Fibroblast of peridontal ligament (primary cell): ENCODE data around the gene TMEM132A.
"Not testable (repeated sequence)": the region's sequence is repeated elsewhere in the genome, so short reads cannot be mapped to it uniquely, and the experiment has no call there.

ENCODE experiments used
- DNase-seq: peaks from one replicate; pipeline ENCODE4 v3.0.0-alpha.2; 2010; ENCODE audit errors: extremely low read depth

TMEM132A gene

DNA sequence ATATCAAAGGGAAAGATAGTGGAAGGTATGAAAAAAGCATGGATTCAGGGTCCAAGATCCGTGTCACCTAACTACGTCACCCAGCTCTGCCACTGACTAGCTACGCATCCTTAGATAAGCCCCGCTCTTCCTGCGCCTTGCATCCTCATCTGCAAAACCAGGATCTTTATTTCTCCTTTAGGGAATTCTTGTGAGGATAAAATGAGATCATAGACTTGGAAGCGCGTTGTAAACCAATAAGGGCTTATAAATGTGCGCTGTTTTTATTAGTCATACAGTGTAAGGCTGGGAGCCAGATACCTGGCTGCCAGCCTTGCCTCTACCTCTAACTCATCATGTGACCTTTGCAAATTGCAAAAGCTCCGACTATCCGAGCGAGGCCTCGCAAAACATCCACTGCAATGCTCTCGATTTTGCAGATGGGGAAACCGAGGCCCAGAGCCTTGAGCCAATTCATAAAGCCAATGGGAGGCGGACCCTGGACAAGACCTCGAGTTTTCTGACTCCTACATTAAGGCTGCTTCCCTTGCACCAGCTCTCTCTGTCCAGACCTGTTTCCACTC, 18.6 kb upstream of the TMEM132A start:
- peak; percentile 50 for DNase-seq

DNA sequence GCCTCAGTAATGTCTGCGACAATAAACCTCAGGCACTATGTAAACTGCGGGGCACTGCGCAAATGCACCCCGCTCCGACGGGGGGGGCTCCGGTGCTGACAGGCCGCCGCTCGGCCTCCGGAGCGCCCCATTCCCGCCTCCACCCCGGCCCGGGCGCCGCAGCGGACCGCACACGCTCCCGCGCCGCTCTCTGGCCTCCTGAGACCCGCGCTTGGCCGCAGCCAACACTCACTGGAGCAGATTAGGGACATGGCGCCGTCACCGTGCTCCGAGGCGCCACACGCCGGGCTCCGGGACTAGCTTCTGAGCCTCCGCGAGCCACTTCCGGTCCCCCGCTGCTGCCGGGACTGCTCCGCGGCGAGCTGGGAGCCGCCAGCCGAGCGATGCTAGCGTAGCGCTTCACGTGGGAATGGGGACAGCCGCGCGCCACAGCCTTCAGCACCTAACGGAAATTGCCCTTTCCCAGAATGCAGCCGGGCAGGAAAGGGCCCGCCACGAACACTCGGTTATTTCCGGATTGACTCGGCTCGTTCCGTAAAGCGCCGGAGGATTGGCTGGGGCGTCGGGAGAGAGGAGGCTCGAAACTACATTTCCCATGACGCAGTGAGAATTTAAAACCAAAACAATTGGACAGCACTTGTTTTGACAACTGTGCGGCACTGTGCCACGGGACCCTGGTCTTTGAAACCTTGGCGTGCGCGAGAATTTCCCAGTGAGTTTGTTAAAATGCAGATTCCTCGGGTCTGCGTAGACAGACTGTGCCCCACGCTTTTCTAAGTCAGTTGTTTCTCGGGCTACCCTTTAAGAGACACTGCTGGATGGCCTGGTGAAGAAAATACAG, 17.9 kb upstream of the TMEM132A start, which contains the start of gene PRPF19:
Gene PRPF19 (minus strand): TSS at position 454 of the 841 bp plus-strand sequence. CDS start 203 bp downstream, at position 251.
- peak; percentile 94 for DNase-seq

DNA sequence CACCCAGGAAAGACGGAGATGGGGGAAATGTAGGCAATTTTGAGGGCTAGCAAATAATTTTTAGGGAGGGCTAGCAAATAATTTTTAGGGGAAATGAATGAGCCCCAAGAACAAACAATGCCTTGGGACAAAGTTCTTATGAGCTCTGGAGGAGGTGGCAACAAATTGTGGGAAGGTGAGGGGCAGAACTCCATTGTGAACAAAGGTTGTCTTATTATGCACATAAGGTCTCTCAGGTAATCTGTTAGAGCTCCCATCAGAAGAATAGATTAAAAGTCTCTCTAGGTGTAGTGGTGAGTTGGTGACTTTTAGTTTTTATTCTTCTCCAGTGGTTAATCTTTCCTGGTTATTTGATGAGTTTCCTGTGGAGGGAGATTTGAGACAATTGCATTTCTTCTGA, 15.5 kb upstream of the TMEM132A start:
- no peak for DNase-seq

DNA sequence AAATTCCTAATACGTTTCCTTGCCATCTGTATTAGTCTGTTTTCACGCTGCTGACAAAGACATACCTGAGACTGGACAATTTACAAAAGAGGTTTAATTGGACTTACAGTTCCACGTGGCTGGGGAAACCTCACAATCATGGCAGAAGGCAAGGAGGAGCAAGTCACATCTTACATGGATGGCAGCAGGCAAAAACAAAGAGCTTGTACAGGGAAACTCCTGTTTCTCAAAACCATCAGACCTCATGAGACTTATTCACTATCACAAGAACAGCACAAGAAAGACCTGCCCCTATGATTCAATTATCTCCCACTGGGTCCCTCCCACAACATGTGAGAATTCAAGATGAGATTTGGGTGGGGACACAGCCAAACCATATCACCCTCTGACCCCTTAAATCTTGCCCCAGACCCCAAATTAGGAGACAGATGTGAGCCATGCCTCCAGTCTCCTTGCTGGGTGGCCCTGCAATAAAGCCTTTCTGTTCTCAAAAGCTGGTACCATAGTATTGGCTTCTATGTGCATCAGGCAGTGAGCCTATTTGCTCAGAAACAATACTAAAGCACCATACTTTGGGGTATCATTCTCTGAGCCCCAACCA, 14.5 kb upstream of the TMEM132A start:
- DNase-seq, result not testable (repeated sequence)

DNA sequence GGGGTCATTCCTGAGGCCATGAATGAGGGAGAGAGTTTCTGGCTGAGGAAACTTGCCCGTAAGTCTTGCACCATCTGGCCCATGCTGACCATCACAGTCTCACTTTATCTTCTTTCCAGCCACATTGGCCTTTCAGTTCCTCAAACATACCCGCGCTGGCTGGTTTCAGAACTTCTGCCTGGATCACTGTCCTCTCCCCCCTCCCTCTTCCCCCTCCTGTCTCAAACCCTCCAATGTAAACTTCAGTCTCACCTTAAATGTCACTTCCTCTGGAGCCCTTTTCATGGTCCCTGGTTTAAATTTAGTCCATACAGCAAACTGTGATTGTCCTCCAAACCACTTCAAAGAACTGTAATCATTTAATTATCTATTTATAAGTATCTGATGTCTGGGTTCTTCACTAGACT, 14.0 kb upstream of the TMEM132A start:
- no peak for DNase-seq

DNA sequence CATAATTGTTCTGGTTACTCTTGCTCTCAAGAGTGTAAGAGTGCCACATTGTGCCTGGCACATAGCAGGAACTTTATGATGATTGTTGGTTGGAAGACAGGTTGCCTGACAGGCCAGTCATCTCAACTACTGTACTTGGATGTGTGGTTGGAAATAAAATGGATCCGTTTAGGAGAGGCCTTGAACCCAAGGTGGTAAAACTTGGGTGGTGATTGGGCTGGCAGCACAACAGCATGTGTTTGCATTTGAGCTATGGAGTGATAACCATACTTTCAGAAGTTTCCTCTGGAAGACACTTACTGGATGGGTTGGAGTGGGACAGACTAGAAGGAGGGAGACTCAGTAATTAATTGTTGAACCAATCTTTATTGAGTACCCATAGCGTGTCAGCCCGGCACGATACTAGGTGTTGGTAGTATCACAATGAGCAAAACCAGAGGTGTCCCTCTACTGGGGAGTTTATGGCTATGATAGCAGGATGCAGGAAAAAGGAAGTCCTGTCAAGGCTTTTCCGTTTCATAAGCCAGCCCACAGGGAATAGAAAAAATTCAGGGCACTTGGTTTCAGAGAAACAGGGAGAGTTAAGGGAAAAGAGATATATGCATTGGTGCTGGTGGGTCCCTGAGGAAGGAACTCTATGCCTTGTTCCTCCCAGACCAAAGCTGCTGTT, 13.4 kb upstream of the TMEM132A start:
- no peak for DNase-seq

DNA sequence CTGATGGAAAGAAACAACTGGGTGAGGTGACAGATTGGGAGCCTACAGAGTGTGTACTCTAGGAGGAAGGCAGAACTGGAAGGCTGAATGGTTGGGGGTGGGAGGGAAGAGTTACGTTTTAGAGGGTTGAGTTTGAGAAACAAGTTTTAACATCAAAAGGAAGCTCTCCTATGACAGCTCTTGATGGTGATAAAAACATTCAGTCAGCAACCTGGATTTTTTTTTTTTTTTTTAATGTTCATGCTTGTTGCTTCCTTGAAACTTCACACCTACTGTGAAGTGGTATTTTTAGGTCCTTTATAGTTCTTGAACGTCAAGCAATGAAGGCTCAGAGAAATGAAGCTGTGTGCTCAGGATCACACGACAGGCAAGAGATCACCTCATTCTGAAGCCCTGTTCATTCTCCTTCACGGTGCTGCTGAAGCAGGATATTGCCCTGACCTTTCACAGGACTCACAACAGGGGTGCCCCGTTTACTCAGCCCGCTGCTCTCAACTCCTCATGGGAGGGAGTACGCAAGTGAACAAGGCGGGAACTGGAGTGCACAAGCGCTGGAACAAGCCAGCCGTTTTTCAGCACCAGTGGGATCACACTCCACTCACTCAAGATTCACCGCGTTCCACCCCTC, 11.9 kb upstream of the TMEM132A start:
- no peak for DNase-seq

DNA sequence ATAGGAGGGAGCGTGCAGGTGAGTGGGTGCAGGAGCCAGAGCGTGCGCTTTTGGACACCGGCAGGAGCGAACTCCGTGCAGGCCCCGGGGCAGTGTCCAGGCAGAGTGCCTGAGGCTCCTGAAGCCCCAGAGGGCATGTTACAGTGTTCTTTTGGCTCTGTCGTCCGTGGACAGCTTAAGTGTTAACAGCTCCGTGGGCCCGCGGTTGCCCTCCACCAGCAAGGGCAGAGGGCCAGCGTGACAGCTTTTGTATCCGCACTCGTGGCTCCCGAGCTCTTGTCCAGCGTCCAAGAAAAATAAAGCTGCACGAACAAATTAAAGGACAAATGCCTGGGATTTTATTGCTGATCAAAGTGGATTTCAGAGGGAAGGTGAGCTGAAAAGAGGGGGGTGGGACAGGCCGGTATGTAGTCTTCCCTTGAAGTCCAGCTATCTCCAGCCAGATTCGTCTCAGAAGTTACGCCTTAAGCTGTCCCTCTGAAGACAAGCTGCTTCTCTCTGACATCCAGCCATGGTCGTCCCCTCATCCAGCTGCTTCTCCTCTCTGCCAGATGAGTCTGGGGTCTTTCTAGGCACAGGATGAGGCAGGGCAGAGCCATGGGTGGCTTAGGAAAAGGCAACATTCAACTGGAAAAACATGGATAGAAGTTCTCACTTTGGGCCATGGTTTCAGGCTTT, 11.3 kb upstream of the TMEM132A start:
- DNase-seq, result no peak

DNA sequence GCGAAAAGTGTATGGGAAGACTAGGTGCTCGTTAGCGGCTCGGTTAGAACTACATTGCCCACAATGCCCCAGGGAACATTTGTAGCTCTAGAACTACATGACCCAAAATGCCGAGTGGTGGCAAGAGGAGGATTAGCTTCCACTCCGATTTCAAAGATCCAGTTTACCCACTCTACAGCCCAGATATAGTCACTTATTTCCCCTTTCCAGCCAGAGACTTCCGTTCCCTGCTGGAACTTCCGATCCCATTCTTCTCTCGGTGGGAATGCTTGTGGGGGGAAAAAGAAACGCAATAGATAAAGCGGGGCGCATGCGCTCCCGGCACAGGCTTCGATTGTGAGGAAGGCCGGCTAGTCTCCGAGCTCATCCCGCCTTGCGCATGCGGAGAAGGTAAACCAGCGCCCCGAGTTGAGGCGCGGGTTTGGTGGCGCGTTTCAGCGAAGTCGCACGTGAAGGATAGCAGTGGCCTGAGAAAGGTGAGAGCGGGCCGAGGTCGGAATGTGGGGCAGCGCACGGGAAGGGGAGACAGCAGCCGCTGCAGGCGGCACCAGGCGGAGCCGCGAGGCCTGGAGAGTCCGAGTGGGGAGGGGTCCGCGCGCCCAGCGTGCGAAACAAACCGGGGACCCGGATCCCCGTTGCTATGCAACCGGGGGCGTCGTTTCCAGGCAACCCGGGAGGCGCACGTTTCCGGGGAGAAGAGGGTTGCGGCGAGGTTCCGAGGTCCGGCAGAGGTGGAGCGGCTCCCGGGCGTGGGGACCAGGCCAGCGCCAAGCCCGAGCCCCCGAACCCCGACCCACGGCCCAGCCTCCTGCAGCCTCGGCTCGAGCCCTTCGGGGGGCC, 10.2 kb upstream of the TMEM132A start, which contains the start of gene TMEM109:
Gene TMEM109 (plus strand): TSS at position 366 of the 840 bp plus-strand sequence. CDS start 5,536 bp downstream, outside the sequence.
- DNase-seq, result peak; percentile 89

DNA sequence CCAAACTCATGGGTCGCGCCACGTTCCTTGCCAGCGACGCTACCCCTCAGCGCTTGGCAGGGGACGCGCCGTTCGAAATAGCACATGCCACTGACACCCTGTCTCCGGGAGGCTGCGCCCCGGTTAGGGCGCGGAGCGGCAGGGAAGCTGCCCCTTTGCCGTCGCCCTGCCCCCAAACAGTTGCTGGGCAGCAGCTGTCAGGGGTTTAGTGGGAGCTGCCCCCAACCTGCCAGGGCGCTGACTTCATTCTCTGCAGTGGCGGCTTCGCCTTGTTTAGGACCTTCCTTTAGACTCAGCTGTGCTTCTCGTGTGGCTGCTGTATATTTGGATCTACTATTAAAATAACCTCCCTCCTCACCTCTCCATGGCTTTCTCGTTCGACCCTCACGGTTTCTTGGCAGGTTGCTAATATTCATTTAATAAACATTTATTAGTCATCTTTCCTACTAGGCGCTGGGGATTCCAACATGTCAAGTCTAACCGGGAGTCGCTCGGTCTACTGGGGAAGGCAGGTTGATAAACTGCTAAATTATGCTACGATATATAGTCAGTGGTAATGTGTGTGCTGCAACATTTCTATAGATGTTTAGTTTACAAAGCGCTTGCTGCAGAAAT, 9.5 kb upstream of the TMEM132A start:
- DNase-seq, result peak; percentile 18

DNA sequence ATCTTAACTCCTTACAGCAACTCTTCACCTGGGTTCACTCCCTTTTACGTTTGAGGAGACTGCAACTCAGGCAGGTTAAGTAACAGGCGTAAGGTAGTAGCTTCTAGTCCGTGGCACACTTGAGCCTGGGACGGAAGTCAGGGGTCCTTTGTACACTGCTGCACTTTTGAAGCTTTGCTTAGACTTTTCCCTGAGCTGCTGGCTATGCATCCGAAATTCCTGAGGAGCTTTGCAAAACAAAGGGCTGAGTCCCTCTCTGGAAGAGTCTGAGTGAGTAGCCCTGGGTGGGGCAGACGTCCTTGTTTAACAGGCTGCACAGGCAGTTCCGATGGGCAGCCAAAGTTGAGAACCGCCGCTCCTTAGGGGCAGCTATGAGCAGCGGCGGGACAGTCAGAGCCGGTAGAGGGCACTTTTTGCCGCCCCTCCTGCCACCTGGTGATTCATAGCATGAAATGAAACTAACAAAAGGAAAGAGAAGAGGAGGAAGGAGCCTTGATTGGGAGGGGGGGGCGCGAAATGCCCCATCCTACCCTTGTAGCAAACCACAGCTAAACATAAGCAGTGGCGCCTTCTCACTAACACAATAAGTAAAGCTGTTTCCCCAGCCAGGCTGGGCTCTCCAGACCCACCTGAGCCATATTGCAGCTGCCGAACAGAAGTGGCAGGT, 8.9 kb upstream of the TMEM132A start:
- peak; percentile 52 for DNase-seq

DNA sequence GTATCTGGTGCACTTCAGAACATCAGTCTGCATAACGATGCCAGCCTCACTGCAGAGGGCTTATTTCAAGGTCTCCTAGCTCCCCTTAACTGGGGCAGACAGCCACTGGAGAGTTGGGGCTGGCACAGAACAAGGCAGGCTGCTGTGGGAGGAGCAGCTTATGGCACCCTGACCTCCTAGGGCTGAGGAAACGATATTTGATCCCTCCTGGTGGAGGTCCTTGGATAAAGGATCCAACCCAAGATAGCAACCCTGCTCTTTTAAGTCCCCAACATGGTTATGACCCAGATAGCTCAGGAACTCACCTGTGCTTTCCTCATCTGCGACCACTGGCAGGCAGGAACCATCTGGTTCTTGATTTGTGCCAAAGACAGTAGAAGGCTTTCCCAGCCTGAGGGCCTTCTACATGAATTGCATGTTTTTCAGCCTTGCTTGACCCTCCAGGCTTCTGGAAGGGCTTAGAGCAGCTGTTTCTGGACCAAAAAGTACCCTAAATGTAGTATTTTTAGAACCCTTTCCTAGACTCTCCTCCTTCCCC, 7.5 kb upstream of the TMEM132A start:
- no peak for DNase-seq

DNA sequence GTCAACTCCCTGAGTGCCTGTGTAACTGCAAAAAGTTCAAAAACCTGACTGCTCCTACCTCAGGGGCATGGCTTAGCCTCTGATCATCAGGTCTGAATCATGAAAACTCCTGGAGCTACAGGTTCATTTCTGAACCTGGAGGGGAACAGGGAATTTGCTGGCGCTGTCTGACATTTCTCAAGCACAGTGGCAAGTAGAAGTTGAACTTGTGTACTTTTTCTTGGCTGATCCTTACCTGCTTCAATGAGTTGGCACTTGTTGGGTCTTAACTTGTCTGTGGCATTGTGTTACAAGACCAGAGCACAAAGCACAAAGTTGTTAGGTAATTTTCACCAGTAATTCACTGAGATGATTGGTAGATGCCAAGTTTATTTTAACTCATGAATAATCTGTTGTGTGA, 7.0 kb upstream of the TMEM132A start:
- DNase-seq, result no peak

DNA sequence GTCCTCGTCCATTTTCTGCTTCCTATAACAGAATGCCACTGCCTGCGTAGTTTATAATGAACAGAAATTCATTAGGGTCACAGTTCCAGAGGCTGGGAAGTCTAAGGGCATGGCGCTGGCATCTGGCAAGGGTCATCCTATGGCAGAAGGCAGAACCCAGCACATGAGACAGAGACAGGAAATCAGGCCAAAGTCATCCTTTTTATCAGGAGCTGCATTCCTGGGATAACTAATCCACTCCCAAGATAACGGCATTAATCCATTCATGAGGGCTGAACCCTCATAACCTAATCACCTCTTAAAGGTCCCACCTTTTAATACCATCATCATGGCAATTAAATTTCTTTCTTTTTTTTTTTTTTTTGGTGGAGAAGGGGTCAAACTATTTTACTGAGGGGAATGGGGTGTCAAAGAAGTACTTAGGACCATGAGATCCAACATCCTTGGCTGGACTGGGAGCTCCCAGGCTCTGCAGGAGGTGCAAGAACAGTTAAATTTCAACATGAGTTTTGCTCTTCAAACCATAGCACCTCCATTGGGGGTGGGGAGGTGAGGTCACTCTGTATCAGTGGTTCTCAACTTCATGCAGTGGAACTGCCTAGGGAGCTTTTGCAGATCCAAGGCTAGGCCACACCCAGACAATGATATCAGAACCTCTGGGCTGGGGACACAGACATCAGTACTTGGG, 5.9 kb upstream of the TMEM132A start:
- no peak for DNase-seq

DNA sequence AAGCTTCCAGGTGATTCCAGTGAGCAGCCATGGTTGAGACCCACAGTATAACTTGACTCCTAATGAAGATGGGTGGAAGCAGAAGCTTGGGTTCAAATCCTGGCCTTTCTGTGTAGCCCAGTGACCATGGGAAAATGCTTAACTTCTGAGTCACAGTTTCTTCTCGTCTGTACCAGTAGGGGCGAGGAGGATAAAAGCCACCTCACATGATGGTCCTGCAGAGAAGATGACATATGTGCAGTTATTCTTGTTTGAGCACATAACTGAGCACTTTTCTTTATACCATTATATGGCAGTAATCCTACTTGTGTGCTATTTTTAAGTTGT, 5.4 kb upstream of the TMEM132A start:
- no peak for DNase-seq

DNA sequence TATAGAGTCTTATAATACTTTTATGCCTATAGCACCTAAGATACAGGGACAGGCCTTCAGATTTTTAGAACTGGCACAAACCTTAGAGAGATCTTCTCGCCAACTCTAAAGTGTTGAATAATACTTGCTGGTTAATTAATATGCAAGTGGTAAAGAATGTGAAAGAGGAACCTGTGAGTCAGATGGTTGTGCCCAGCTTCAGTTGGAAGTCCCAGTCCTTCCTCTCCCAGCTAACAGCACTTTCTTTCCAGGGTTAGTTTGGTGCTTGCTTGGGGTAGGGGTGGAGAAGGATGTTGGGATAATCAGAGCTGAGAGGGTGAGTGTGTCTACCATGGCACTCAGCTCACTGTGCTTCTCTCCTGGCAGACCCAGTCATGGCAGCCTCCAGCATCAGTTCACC, 4.9 kb upstream of the TMEM132A start:
- no peak for DNase-seq

DNA sequence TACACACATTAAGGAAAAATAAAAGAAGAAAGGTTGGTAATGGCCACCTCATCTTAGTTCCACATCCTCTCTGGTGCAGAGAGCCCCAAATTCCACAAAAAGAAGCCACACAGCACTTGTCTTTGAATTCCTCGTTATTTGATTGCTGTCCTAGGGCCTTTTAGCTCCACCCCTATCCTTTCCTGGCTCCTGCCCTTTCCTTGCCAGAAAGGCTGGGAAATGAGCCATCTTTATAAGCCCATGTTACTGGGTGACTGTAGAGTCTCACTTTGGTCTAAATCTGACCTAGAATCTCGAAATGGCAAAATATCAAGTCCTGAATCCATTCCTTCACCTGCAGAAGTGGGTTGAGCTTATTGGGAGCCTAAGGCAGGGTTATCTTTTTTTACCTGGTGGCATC, 4.3 kb upstream of the TMEM132A start:
- peak; percentile 31 for DNase-seq

DNA sequence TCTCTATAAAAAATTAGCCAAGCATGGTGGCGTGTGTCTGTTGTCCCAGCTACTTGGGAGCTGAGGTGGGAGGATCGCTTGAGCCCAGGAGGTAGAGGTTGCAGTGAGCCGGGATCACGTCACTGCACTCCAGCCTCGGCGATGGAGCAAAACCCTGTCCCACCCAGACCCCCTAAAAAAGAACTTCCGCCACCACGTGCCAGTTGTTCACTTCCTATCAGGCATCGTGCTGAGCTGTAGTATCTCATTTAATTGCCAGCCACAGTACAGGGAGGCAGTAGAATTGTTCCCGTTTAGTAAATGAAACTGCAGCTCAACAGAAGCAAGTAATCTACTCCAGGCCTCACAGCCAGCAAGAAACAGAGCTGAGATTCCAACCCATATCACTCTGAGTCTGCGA, 3.0 kb upstream of the TMEM132A start:
- DNase-seq, result no peak
